GM21447 (cell line): ENCODE measurements around the gene SCLT1.
"Not testable (repeated sequence)": the region's sequence is repeated elsewhere in the genome, so short reads cannot be mapped to it uniquely, and the experiment has no call there.

Experiments
- ATAC-seq: cut with Tn5 transposase; IDR thresholded peaks from one replicate; pipeline ENCODE4 v1.9.1; 2021; ENCODE audit not compliant: unreplicated experiment

Gene SCLT1

DNA sequence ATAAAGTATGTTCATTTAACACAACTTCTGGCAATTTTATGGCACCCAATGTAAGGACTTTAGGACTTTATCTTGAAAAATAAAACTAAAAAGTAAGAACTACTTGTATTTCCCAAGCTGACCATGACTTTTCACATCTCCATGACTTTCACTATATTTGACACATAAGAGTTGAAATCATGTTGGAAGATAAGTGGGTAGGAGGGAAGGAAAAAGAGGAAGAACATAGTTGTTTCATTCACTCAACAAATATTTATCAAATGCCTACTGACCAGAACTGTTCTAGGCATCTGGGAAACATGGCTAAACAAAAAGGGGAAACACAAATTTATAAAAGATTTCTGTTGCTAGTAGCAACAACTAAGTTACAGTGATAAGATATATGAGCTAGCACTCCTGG is 16.0 kb downstream of the SCLT1 start:
- ATAC-seq, result no peak

DNA sequence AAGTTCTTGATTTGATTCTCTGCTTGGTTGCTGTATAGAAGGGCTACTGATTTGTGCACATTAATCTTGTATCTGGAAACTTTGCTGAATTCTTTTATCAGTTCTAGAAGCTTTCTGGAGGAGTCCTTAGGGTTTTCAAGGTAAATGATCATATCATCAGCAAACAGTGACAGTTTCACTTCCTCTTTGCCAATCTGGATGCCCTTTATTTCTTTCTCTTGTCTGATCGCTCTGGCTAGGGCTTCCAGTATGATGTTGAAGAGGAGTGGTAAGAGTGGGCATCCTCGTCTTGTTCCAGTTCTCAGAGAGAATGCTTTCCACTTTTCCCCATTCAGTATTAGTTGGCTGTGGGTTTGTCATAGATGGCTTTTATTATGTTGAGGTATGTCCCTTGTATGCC is 23.8 kb downstream of the SCLT1 start:
- ATAC-seq, result not testable (repeated sequence)

DNA sequence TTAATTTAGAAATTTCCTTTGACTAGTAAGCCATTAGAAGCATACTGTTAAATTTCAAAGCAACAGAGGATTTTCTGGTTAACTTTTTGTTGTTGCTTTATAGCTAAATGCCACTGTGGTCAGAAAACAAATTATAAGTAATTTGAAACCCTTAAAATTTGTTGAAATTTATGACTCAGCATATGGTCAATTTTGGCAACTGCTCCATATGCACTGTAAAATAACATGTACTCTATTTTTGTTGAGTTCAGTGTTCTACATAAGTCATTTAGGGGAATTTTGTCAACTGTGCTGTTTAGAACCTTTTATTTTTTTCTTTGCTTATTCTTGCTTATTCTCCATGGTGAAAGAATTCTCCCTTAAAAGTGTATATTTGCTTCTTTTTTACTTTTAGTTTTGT is 28.6 kb downstream of the SCLT1 start:
- no peak for ATAC-seq

DNA sequence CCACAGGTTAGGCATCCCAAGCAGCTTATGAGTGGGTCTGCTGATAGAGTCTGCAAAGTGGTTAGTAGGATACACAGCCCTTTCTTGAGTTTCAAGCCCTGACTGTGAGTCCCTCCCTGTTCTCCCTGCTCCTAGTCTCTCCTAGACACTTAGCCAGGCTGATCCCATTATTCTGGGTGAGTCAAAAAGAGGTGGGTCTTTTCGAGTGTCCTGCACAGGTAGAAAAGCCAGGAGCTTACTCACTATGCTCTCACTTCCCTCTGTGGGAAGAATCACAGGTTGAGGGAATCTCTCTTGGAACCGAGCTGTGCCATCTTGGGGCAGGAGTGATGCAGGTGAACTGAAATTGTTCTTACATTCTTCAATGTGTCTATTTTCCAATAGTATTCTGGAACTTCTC is 29.7 kb downstream of the SCLT1 start:
- ATAC-seq, result no peak

DNA sequence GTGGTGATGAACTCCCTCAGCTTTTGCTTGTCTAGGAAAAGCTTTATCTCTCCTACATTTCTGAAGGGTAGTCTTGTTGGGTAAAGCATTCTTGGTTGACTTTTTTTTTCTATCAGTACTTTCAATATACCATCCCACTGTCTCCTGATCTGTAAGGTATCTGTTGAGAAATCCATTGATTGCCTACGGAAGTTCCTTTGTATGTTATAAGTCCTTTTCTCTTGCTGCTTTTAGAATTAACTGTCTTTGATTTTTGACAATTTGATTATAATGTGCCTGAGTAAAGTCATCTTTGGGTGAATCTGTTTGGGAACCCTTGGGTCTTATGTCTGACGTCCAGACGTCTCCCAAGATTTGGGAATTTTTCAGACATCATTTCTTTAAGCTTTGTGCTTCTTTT is 30.8 kb downstream of the SCLT1 start:
- no peak for ATAC-seq

DNA sequence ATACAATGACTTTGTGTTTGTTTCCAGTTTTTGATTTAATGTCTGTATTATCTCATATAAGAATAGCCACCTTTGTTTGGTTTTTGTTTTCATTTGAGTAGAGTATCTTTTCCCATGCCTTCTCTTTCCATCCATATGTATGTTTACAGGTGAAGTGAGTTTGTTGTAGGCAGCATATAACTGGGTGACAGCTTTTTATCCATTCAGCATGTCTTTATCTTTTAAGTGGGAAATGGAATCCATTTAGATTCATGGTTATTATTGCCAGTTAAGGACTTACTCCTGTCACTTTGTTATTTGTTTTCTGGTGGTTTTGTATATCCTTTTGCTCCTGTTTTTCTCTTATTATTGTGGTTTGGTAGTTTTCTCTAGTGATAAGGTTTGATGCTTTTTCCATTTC is 34.3 kb downstream of the SCLT1 start:
- ATAC-seq, result no peak

DNA sequence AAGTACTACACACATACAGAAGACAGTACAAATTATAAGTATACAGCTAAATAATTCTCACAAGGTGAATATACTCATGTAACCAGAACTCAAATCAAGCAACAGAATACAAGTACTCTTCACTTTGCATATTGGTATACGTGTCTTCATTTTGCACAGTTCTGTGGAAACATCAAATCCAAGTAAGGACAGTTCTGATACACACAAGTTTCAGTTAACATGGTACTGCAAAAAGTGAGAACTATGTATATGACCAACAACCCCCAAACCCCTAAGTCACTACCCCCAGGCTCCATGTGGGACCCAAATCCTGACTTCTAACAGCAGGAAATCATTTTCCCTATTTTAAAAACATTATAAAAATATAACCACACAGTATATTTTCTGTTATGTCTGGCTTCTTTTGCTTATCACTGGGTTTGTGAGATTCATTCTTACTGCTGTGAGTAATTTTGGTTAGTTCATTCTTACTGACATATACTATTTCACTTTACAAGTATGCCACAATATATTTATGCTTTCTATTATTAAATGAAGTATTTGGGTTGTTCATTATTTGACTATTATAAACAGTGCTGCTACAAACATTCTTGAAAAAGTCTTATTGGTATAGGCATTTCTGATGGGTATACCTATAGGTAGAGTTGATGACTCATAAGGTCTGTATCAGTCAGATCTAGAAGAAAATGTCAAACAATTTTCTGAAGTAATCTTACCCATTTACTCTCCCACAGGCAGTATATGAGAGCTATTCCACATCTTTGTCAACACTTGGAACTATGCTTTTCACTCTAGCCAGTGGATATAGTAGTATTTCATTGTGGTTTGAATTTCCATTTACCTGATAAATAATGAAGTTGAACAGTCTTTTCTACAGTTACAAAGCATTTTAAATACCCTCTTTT is 47.0 kb downstream of the SCLT1 start:
- ATAC-seq, result peak; percentile 66

DNA sequence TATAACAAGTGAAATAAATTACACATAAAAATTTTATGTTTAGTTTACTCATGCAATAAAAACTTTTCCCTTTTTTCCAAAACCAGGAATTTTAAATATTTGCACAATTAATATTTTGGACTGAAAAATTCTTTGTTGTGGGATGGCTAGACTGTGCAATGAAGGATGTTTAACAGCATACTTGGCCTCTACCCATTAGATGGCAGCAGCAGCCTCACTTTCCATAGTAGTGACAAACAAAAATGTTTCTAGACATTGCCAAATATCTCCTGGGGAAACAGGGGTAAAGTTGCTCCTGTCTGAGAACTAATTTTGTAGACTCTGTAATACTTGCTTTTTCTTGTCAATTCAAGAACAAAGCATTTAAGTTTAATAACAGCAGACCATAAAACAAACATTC is 49.8 kb downstream of the SCLT1 start:
- ATAC-seq, result no peak

DNA sequence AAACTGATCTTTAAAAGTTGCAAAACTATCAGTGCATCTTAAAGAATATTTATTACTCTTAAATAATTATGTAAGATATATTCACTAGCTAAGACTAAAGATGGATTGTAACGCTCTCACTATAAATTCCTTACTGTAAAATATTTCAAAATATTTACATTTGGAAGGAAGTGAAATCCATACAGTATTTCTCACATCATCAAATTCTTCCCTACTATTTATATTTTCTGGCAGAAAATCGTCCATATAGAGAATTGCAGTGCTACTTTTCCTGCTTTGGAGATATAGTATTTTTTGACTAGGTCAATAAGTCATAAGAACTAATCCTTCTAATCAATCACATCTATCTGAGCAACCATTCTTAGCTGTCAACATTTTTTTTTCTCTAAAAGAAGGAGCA is 52.9 kb downstream of the SCLT1 start:
- no peak for ATAC-seq

DNA sequence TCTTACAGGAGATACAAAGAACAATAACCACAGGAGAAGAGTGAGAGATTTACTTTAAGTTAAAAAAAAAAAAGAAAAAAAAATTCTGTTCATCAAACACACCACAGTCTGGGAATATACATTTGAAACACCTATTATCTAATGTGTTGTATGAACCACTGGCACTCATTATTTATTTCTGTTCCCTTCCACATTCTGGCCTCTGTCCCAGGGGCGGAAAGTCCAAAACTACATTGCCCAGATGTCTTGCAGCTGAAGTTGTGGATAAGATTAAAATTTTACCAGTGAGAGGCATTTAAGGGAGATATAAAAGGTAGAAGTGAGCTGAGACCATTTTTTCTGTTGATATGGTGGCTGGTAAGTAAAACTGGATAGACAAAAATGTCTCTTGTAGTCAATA is 56.2 kb downstream of the SCLT1 start:
- ATAC-seq, result no peak

DNA sequence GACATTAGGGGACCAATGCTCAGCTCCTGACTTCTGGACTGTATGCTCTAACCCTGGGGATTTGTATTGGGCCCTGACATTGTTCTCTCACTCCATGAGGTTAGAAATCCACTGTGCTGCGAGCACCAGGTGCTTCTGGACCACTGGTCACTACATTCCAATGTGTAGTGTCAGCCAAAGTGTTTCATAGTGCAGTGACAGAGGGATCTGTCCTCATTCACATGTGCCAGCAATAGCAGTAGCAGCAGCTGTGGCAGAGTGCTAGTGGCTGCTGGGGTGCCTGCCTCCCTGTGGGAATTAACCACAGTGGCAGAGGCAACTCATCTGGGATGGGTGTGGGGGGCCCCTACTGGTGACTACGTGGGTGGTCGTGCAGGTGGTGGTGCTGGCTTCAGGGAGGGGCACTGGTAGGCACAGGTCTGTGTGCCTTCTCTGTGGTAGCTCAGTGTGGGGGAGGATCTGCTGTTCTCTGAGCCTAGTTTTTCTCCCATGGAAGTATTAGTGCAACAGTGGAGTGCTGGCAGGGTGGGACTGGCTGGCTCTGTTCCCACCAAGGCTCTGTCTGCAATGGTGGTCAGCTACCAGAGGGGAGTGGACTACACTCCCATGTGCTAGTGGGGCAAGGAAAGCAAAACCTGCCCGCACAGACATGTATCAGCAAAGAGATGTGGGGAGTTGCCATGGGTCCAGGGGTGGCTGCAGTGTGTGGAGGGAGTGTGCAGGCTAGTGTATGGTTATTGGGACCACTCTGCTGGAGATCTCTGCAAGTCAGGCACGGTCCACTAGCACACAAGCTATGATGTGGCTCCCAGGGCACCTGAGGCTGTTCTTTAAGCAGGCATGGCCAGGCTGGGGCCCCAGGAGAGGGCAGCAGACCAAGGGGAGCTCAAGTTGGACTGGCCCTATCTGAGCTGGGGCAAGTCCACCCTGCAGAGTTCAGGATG is 78.5 kb downstream of the SCLT1 start:
- no peak for ATAC-seq

DNA sequence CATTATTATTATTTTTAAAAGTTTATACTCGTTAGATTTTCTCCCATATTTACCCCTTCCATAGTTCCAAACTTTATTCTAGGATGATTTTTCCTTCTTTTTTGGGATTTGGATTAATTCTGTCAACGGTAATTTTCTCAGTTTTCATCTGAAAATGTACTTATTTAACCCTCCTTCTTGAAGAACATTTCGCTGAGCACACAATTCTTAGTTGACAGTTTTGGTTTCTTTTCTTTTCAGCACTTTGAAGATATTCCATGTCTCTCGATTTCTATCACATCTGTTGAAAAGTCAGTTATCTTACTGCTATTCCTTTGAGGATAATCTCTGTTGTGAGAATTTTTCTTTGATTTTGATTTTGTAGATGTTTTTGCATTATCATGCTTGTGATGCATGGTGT is 85.2 kb downstream of the SCLT1 start:
- ATAC-seq, result no peak

DNA sequence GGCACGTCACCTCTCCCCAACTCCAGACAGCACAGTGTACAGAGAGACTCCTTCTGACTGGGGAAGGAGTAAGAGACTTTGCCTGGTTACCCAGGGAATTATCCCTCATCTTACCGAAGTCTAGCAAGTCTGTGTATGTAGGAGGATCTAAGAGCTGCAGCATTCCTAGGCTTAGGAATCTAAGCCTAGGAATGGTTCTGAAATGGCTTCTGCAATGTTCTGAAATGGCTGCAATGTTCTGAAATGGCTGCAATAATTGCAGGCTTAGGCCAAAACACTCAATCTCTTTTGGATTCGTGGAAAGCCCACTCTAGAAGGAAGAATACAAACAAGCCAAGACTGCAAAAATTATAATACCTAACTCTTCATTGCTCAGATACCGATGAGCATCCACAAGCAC is 106.4 kb downstream of the SCLT1 start:
- ATAC-seq, result no peak

DNA sequence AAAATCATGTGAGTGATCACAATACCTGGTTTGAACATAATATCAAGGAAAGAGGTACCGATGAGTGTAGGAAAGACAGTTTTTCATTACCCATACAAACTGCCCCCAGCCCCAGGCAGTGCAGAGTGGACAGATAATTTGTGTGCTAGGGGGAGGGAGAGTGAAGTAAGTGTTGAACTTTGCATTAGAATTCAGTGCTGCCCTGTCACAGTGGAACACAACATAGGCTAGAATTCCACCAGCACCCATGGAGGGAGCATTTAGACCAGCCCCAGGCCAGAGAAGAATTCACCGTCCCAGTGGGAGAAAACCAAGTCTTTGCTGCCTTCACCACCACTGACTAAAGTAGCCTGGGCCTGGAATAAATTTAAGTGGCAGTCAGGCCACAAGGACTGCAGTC is 107.3 kb downstream of the SCLT1 start:
- ATAC-seq, result no peak

DNA sequence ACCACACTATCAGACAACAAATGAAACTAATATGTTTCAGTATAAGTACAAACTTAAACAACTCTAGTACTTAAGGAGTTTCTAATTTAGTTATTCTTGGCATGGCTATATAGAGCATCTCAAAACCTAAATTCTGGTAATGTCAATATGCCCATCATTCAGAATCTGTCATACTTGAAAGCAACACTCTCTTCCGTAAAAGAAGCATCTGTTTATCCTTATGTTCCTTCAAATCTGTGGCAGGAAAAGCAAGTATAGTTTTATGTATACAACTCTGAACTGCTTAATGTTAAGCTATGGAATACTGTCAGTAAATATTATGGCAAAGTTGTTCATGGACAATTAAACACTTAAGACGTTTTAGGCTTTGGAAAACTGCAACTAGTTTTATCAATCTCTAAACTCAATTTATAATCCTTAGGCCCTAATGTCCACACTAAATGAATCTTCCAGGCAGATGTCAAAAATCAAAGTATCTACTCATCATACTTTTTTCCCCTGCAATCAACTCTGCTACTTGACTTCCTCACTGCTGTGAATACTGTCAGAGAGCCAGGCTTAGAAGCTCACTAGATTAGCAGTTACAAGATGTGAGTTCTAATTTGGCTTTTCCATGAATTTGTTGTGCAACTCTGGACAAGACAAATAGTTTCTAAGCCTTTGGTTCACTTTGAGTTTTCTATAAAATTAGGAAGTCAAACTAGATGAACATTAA is 109.4 kb downstream of the SCLT1 start:
- ATAC-seq, result no peak

DNA sequence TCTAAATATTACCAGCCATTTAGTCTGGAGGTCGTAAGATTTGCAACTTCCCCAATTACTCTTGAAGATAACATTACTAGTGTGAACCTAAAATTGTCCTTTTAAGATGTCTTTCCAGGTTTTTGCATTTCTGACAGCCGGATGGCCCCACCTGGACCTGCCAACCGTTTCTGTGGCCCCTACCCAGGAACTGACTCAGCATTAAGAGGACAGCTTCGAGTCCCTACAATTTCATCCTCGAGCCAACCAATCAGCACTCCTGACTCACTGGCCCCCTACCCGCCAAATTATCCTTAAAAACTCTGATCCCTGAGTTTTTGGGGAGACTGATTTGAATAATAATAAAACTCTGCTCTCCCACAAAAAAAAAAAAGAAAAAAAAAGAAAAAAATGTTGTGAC is 112.0 kb downstream of the SCLT1 start:
- ATAC-seq, result no peak

DNA sequence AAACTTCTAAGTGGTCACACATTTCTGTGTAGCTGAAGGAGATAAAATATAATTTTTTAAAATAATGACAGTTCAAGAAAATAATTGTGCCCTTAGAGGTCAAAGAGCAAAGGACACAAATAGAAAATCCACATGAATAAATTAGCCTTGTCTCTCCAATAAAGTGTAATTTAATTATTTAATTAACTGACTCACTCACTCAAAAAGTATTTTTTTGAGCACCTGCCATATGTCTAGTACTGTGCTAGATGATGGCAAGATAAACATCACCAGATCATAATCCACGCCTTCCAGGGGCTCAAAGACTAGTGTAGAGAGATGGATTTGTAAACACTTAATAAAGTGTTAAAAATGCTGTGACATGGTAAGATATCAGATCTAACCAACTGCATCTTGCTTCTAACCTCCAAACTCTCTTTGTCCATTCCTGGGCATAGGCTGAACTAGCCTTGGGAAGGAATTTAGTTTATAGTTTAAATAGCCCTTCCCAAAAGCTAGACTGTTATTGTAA is 112.5 kb downstream of the SCLT1 start:
- ATAC-seq, result no peak

DNA sequence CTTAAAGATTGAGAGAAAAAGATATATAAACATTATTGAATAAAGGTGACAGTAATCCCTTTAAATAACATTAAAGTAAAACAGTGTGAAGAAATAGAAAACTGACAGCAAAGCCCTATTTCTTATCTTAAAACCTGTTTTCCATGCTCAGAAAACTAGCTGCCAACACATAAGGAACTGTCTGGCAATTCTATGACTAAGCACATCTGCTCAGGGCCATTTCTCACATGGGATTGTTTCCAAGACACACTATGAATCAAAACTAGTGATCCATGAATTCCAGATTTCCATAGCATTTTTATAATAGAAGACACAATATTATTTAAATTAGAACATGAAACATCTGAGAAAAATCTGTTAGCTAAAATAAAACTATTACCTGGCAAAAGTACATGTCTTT is 113.4 kb downstream of the SCLT1 start:
- ATAC-seq, result no peak

DNA sequence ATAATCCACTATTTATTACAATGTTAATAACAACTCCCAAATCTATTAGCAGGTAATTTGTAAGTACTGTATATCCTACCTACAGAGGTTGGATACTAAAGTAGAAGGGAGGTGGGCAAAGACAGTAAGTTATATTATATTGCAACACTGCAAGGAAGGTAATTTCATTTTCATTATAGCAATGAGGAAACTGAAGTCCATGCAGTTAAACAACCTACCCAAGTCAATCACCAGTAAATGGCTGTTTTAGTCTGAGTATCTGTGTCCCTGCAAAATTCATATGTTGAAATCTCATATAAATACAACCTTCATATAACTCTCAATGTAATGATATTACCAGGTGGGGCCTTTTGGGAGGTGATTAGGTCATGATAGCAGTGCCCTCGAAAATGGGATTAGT is 114.4 kb downstream of the SCLT1 start:
- no peak for ATAC-seq

DNA sequence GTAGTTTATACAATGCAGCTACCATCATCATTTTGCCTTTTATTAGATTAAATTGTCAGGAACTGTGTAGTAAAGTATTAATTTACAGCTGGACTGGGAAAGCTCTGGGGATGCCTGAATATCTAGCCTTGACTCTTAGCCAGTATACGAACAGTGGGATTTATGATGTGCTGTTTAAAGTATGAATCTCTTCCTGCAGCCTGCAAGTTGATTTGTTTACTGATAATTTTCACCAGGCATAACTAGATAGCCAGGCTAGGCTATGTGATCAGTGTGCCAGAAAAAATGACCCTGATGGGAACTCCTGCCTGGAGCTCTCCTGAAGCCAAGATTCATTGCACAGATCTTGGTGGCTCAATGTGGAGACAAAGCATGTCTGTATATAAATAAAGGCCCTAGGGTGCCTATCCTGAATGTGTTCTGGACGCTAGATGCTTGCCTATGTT is 119.2 kb downstream of the SCLT1 start:
- no peak for ATAC-seq

DNA sequence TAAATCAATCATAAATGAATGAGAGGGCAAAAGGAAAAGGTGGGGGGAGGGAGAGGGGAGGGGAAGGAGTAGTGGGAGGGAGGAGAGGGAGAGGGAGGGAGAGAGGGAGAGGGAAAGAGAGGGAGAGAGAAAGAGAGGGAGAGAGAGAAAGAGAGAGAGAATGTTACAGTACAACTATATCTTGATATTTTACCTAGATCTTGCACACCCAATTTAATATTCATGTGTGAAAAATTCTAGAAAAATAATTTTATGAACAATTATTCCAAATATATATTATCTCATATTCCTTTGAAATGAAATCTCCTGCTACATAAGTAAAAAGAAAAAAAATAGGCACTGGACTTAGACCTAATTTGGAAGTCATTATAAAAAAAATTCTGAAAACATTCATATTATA is 120.0 kb downstream of the SCLT1 start:
- no peak for ATAC-seq
